Activated CD4-positive, alpha-beta T cell treated with anti-CD3 and anti-CD28 coated beads, Interleukin-2, amount 10 ng/mL, durations not matched to agents 7 days and 5 days (primary cell): ENCODE results near the gene GC. TPM values are rescaled to one million over a fixed set of nuclear protein-coding genes. Genes with fewer than 3 reads are reported as not detected.

Experiments
- CTCF ChIA-PET: fragments of 350-600 bp; sonication (Branson Sonifier 250); formaldehyde crosslinking; loops from one replicate; lab custom pipeline; 2021; ENCODE audit warnings: antibody characterized with exemption; lab: Charles Lee
- POLR2A ChIA-PET: fragments of 350-600 bp; sonication (Branson Sonifier 250); formaldehyde crosslinking; loops from one replicate; lab custom pipeline; 2021; ENCODE audit warnings: antibody characterized with exemption; lab: Charles Lee
- DNase-seq: peaks from one replicate; pipeline ENCODE4 v3.0.0-alpha.2; 2020
- H3K27ac Mint-ChIP-seq: one replicate; pipeline ENCODE4 v1.8.0; 2021; ENCODE audit warnings: mild to moderate bottlenecking, moderate library complexity, mixed read lengths
- H3K27me3 Mint-ChIP-seq: one replicate; pipeline ENCODE4 v1.8.0; 2021; ENCODE audit warnings: mixed read lengths
- H3K36me3 Mint-ChIP-seq: one replicate; pipeline ENCODE4 v1.8.0; 2021; ENCODE audit warnings: low read depth, mixed read lengths
- H3K4me1 Mint-ChIP-seq: one replicate; pipeline ENCODE4 v1.8.0; 2021; ENCODE audit warnings: mixed read lengths
- H3K4me3 Mint-ChIP-seq: one replicate; pipeline ENCODE4 v1.8.0; 2021; ENCODE audit warnings: mild to moderate bottlenecking, moderate library complexity, mixed read lengths
- H3K9me3 Mint-ChIP-seq: one replicate; pipeline ENCODE4 v1.8.0; 2021; ENCODE audit warnings: mixed read lengths
- total RNA-seq, 2 experiments: library from RNA; stranded (reverse); gene quantifications; one replicate each; pipeline ENCODE4 v1.2.3, GENCODE V29; 2021

The GC gene
- total RNA-seq, 2 experiments from 2014 or later: not detected

DNA sequence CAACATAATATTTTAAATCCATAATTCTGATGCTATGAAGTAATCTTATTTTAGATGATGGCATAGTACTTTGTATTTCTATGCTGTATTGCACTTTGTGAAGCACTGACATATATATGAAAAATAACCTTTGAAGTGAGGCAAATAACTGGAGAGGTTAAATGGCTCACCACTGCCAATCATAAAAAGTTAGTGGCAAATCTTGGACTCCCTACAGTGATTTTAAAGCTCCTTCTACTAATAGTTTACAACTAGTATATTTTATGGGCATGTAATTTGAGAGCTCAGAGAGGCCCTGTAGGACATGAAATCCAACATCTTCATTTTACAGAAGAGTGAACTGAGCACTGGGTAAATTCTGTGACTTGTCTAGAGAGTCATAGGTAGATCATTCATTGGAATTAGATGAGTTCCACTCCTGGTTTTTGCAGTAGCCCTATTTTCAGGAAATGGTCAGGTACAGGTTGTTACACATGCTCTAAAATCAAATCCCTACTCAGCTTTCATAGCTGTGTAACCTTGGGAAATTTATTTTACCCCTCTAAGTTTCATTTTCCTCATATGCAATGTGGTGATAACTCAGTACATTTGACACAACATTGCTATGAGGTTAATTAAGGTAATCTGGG lies 804 bp upstream of the GC start:
- Mint-ChIP-seq H3K4me3 (no peak overlapping the region), H3K4me1 (no peaks in the 10 kb centered on the region), H3K27ac (no peak overlapping the region), H3K36me3 (no peaks in the 10 kb centered on the region), H3K9me3 (no peaks in the 10 kb centered on the region), H3K27me3 (peaks cover 3% of the 10 kb centered on the region)
- ChIA-PET CTCF (no interaction called here), POLR2A (interaction anchor here (0.5 kb wide), 1 partner anchor 989 kb away, joined by 4 read pairs; no protein-coding TSS in a partner anchor)
- no peak for DNase-seq

DNA sequence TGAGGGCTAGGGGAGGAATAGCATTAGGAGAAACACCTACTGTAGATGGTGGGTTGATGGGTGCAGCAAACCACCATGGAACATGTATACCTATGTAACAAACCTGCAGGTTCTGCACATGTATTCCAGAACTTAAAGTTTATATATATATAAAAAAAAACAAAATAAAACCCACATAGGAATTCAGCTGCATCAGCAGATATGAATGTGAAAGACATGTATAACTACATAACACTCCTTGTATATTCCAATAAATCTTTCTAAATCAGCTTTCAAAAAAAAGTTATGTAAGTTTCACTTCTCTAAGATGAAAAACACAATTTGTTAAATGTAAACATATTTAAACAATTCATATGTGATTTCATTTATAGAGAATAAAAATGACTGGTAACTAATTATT lies 6.0 kb downstream of the GC start:
- Mint-ChIP-seq H3K9me3 (no peaks in the 10 kb centered on the region), H3K27ac (no peak overlapping the region), H3K4me1 (no peaks in the 10 kb centered on the region), H3K27me3 (peaks cover 3% of the 10 kb centered on the region), H3K4me3 (no peak overlapping the region), H3K36me3 (no peaks in the 10 kb centered on the region)
- ChIA-PET CTCF (no interaction called here), POLR2A (no interaction called here)
- DNase-seq: no peak

DNA sequence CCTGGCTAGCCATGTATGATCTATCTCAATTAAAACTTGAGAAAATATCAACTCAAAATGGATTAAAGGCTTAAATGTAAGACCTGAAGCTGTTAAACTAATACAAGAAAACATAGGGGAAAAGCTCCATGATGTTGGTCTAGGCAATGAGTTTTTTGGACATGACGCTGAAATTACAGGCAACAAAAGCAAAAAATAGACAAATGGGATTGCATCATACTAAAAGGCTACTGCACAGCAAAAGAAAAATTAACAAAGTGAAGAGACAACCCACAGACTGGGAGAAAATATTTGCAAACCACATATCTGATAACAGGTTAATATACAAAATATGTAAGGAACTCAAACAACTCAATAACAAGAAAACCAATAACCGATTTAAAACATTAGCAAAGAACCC lies 8.4 kb downstream of the GC start:
- no peaks in the 10 kb centered on the region for H3K9me3 Mint-ChIP-seq
- no peak for DNase-seq
- H3K4me3 Mint-ChIP-seq: no peak overlapping the region
- ChIA-PET CTCF (no interaction called here), POLR2A (no interaction called here)
- no peaks in the 10 kb centered on the region for H3K36me3 Mint-ChIP-seq
- H3K27ac Mint-ChIP-seq: no peak overlapping the region
- H3K4me1 Mint-ChIP-seq: no peaks in the 10 kb centered on the region
- peaks cover 3% of the 10 kb centered on the region for H3K27me3 Mint-ChIP-seq

DNA sequence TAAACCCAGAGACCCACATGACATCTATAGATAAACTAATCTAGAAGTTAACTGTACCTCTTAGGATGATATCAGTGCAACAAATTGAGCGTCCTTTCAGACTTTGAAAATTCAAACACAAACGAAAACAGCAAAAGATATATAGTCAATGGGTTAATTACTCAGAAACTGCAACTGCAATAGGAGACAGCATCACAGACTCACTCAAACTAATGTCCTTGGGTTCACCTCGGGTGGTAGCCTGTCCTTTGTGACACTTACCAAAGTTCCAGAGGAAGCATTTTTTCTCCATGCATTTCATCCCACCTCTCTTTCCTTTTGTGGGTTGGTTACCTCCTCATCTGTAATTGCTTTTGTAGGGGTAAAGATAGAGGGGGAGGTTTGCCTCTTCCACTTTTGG lies 9.7 kb downstream of the GC start:
- Mint-ChIP-seq H3K9me3 (no peaks in the 10 kb centered on the region), H3K27me3 (peaks cover 3% of the 10 kb centered on the region), H3K27ac (no peak overlapping the region), H3K4me3 (no peak overlapping the region), H3K4me1 (no peaks in the 10 kb centered on the region), H3K36me3 (no peaks in the 10 kb centered on the region)
- no peak for DNase-seq
- ChIA-PET CTCF (no interaction called here), POLR2A (no interaction called here)

DNA sequence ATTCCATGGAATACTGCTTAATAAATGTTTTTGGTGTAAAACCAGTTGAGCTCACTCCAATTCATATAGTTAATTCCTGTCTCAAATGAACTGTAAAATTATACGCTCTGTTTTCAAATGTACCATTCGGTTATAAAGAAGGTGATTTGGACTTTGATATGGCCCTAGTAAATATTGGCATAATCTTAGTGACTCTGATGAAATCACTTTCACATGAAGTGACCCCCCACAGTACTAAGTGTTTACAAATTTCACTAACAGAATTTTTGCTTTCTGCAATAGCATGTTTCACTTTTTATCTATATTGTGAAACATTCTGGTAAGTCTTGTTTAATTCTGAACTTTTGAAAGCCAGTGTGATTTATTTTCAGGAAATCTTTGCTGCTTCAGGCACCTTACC lies 10.9 kb downstream of the GC start:
- no peaks in the 10 kb centered on the region for H3K4me1 Mint-ChIP-seq
- H3K27ac Mint-ChIP-seq: no peak overlapping the region
- ChIA-PET POLR2A (no interaction called here), CTCF (no interaction called here)
- no peaks in the 10 kb centered on the region for H3K9me3 Mint-ChIP-seq
- H3K4me3 Mint-ChIP-seq: no peak overlapping the region
- no peak for DNase-seq
- peaks cover 3% of the 10 kb centered on the region for H3K27me3 Mint-ChIP-seq
- no peaks in the 10 kb centered on the region for H3K36me3 Mint-ChIP-seq

DNA sequence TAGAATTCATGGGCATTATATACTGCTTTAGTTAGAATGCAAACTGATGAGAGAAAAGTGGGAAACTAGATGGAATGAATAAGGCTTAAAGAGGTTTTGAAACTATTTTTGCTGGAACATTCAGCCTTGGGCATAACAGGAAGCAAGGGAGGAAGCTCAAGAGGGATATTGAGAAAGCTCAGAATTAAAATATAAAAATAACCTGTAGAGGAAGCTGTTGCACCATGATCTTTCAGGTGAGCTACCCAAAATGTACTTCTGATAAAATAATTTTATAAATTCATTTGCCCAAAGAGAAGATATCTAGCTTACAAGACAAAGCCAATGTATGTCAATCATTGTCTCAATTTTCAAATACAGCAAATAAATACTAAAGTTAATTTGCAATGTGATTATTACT lies 11.3 kb downstream of the GC start:
- Mint-ChIP-seq H3K27me3 (peaks cover 3% of the 10 kb centered on the region), H3K9me3 (no peaks in the 10 kb centered on the region), H3K4me1 (no peaks in the 10 kb centered on the region), H3K27ac (no peak overlapping the region), H3K4me3 (no peak overlapping the region), H3K36me3 (no peaks in the 10 kb centered on the region)
- no peak for DNase-seq
- POLR2A ChIA-PET: no interaction called here
- CTCF ChIA-PET: no interaction called here

DNA sequence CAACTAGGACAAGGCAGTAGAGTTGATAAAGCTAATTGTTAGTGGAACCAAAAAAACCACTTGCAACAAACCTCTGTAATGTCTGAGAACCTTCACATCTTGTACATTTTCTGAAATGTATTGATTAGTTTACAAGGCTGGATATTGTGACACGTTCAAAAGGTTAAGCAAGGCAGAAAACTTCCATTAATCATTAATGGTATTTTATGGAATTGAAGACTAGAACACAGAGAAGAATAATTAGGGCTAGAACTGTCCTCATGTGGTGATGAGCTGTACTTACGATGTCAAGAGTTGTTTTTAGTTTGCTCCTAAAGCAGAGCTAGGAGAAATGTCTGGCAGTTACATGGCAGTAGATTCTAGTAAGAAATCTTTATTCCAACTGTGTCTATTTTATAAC lies 12.3 kb downstream of the GC start:
- POLR2A ChIA-PET: no interaction called here
- CTCF ChIA-PET: no interaction called here
- no peak overlapping the region for H3K27ac Mint-ChIP-seq
- H3K36me3 Mint-ChIP-seq: no peaks in the 10 kb centered on the region
- H3K27me3 Mint-ChIP-seq: peaks cover 3% of the 10 kb centered on the region
- DNase-seq: no peak
- no peaks in the 10 kb centered on the region for H3K9me3 Mint-ChIP-seq
- H3K4me3 Mint-ChIP-seq: no peak overlapping the region
- no peaks in the 10 kb centered on the region for H3K4me1 Mint-ChIP-seq

DNA sequence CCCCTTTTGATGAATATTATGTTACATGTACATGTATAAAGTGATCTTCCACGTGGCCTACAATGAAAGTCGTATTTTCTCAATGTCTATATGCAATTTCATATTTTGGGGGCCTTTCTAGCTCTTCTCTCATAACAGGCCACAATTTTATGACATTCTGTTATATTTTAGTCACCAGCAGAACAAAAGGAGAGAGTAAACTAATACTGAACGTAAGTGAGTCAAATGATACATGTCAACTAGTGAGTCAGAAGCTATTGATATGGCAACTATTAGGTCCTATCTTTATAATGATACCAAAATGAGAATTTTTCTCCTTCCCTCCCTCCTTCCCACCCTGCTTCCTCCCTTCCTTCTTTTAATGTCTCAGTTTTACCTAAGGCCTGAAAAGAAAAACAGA lies 14.4 kb downstream of the GC start:
- H3K9me3 Mint-ChIP-seq: no peaks in the 10 kb centered on the region
- H3K4me3 Mint-ChIP-seq: no peak overlapping the region
- POLR2A ChIA-PET: no interaction called here
- CTCF ChIA-PET: no interaction called here
- DNase-seq: no peak
- no peaks in the 10 kb centered on the region for H3K4me1 Mint-ChIP-seq
- H3K36me3 Mint-ChIP-seq: no peaks in the 10 kb centered on the region
- no peak overlapping the region for H3K27ac Mint-ChIP-seq
- H3K27me3 Mint-ChIP-seq: no peaks in the 10 kb centered on the region

DNA sequence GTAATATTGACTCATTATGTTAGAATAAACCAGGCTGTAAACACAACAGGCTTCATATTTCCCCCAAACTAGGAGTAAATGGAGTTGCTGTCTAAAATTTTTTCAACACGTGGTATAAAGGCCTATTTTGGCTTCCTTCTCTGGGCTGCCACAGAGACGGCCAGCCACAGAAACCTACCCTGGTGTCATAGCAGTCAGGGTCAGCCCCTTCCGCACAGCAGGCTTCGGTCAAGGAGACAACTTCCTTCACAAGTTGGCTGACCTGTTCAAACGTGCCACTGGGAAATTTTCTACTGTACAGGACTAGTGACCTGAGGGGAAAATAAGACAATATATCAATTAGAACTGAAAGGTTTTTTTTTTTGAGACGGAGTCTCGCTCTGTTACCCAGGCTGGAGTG lies 15.8 kb downstream of the GC start:
- Mint-ChIP-seq H3K4me1 (no peaks in the 10 kb centered on the region), H3K36me3 (no peaks in the 10 kb centered on the region), H3K4me3 (no peak overlapping the region), H3K9me3 (no peaks in the 10 kb centered on the region), H3K27me3 (no peaks in the 10 kb centered on the region), H3K27ac (no peak overlapping the region)
- POLR2A ChIA-PET: no interaction called here
- CTCF ChIA-PET: no interaction called here
- DNase-seq: no peak

DNA sequence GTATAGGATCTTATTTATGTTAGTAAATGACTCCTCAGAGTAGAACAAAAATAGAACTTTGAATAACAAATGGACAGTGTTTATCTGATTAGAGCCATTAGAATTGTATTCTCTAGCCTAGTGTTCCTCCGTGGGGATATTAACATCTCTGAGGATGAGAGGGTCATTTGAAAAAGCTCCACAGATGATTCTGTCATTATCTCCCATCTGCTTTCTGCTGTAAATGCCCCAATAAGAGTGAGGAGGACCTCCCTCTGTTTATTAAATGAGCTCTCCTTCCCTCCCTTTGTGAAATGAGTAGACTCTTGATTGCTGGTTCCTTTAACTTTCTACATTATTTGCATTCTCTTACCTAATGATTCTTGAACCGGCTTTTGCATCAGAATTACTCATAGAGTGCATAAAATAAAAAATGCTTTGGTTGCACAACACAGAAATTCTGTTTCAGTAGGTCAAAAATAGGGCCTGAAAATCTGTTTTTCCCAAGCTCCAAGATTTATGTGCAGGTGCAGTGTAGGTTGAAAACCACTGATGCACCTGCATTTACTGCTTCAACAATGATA lies 18.0 kb downstream of the GC start:
- no peaks in the 10 kb centered on the region for H3K36me3 Mint-ChIP-seq
- no peak overlapping the region for H3K4me3 Mint-ChIP-seq
- ChIA-PET POLR2A (no interaction called here), CTCF (no interaction called here)
- DNase-seq: no peak
- H3K27ac Mint-ChIP-seq: no peak overlapping the region
- no peaks in the 10 kb centered on the region for H3K27me3 Mint-ChIP-seq
- no peaks in the 10 kb centered on the region for H3K4me1 Mint-ChIP-seq
- no peaks in the 10 kb centered on the region for H3K9me3 Mint-ChIP-seq

DNA sequence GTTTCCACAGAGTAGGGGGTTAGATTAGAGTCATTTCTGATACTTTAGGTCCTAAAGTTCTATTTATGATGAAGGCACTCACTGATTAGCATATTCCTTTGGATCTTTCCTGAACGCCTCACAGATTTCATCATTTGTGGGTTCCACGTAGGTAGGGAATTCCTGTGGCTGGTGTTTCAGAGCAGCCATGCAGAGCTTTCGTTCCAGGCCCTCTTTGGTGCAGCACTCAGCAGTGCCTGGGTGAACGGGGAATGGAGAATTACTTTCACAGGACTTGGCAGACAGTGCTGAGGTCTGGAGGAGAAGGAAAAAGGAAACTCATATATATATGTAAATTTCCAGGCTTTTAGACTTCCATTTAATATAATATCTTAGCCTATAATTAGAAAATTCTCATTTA lies 18.5 kb downstream of the GC start:
- no peaks in the 10 kb centered on the region for H3K4me1 Mint-ChIP-seq
- DNase-seq: no peak
- H3K4me3 Mint-ChIP-seq: no peak overlapping the region
- H3K9me3 Mint-ChIP-seq: no peaks in the 10 kb centered on the region
- POLR2A ChIA-PET: no interaction called here
- CTCF ChIA-PET: no interaction called here
- H3K36me3 Mint-ChIP-seq: no peaks in the 10 kb centered on the region
- no peak overlapping the region for H3K27ac Mint-ChIP-seq
- H3K27me3 Mint-ChIP-seq: no peaks in the 10 kb centered on the region

DNA sequence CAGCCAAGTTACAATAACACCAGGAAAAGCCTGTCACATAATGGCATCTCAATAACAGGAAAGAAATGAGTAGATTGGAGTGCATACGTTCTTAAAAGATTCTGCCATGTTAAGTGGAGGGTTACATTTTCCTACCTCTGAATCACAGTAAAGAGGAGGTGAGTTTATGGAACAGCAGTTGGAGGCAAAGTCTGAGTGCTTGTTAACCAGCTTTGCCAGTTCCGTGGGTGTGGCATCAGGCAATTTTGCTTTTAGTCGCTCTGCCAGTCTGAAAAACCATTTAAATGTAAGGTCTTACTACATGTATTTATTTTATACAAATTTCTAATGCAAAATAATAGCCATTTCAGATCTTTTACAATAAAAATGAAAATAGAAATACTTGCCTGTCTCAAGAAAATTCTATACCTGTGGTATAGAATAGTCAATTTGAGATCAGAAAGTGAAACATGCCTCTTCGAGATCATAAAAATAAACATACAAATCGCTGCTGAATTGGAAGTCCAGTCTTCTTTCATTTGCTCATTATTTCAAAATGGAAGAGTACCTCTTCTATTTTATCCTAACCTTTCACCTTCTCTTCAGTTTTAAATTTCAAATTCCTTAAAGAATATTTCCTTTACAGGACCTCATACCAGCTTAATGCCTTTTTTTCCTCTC lies 31.4 kb downstream of the GC start:
- no peak for DNase-seq
- ChIA-PET POLR2A (no interaction called here), CTCF (no interaction called here)
- no peaks in the 10 kb centered on the region for H3K36me3 Mint-ChIP-seq
- H3K27ac Mint-ChIP-seq: no peak overlapping the region
- H3K4me1 Mint-ChIP-seq: no peaks in the 10 kb centered on the region
- H3K27me3 Mint-ChIP-seq: no peaks in the 10 kb centered on the region
- no peak overlapping the region for H3K4me3 Mint-ChIP-seq
- H3K9me3 Mint-ChIP-seq: no peaks in the 10 kb centered on the region

DNA sequence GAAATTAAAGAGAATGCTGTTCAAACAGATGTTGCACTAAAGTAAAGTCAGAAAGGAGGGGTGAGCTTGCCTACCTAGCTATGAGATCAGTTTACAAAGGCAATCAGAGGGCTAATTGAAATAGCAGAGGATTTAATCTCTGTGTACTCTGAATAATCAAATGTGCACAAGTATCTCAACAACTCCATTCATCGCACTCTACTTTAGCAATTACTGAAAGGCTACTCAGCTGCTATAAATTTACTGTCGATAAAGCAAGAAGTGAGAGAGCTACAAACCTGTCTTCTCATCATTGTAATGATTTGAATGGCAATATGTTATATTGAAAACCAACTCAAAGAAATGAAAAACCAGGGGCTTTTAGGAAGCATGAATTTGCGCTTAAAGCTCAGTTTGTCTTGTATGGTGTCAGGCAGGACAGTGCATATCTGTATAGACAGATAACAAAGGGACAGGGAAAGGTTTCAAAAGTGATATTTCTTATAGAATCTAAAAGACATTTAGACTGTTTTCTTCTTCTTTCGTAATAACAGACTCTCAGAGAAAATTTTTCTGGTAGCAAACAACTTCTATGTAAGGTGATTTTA lies 34.8 kb downstream of the GC start:
- Mint-ChIP-seq H3K36me3 (no peaks in the 10 kb centered on the region), H3K27me3 (no peaks in the 10 kb centered on the region), H3K9me3 (no peaks in the 10 kb centered on the region), H3K4me1 (no peaks in the 10 kb centered on the region), H3K27ac (no peak overlapping the region), H3K4me3 (no peak overlapping the region)
- ChIA-PET CTCF (no interaction called here), POLR2A (no interaction called here)
- DNase-seq: no peak
